ENCODE data around the gene EHD3. TPM values are rescaled to one million over a fixed set of nuclear protein-coding genes. Genes with fewer than 3 reads are reported as not detected.

The EHD3 gene
- total RNA-seq, 1 donor from 2014 or later, result 3.9 TPM

- Histone ChIP-seq H4K20me1 (ENCODE audit: low read depth) (peaks cover 6% of the 10 kb centered on the region), H3K4me2 (no peak overlapping the region), H3K4me3 (no peak overlapping the region), H3K9me3 (ENCODE audit: low read depth) (no peaks in the 10 kb centered on the region), H2AFZ (replicated peaks) (no peak overlapping the region), H3F3A (ENCODE audit: low read depth) (no peaks in the 10 kb centered on the region), H3K79me2 (ENCODE audit: low read depth) (peaks cover 5% of the 10 kb centered on the region), H3K4me1 (peaks cover 6% of the 10 kb centered on the region), H3K27me3 (peaks cover 9% of the 10 kb centered on the region), H3K27ac (no peak overlapping the region), H3K9ac (no peak overlapping the region), H3K36me3 (no peaks in the 10 kb centered on the region)
- Mint-ChIP-seq H3K4me1 (peaks cover 17% of the 10 kb centered on the region), H3K9me3 (no peaks in the 10 kb centered on the region), H3K27me3 (ENCODE audit: insufficient read depth, low read depth) (peaks cover 4% of the 10 kb centered on the region), H3K36me3 (no peaks in the 10 kb centered on the region), H3K27ac (no peak overlapping the region), H3K4me3 (no peak overlapping the region)
- DNase-seq (ENCODE audit: low spot score), result no peak
- TF ChIP-seq EZH2phosphoT487 (IDR thresholded peaks at IDR 0.05) (no peak), EZH2 (IDR thresholded peaks at IDR 0.05) (no peak), CTCF (IDR thresholded peaks at IDR 0.05) (no peak)
Observed at GRCh38 chr2:31238906-31239592, 5.1 kb downstream of the EHD3 start.

GRCh38 chr2:31239593-31240177, 5.7 kb downstream of the EHD3 start:
- H3K79me2 ChIP-seq (ENCODE audit: low read depth), result peaks cover 5% of the 10 kb centered on the region
- H3K36me3 ChIP-seq, result no peaks in the 10 kb centered on the region
- H2AFZ ChIP-seq (replicated peaks), result no peak overlapping the region
- Mint-ChIP-seq H3K27me3 (ENCODE audit: insufficient read depth, low read depth) (peaks cover 4% of the 10 kb centered on the region), H3K36me3 (no peaks in the 10 kb centered on the region), H3K4me3 (no peak overlapping the region), H3K4me1 (peaks cover 16% of the 10 kb centered on the region), H3K27ac (no peak overlapping the region), H3K9me3 (no peaks in the 10 kb centered on the region)
- peaks cover 6% of the 10 kb centered on the region for H4K20me1 ChIP-seq (ENCODE audit: low read depth)
- H3K9me3 ChIP-seq (ENCODE audit: low read depth), result no peaks in the 10 kb centered on the region
- no peak for DNase-seq (ENCODE audit: low spot score)
- no peak overlapping the region for H3K4me2 ChIP-seq
- H3K27me3 ChIP-seq, result peaks cover 7% of the 10 kb centered on the region
- H3K27ac ChIP-seq, result no peak overlapping the region
- H3F3A ChIP-seq (ENCODE audit: low read depth), result no peaks in the 10 kb centered on the region
- no peak overlapping the region for H3K9ac ChIP-seq
- TF ChIP-seq EZH2phosphoT487 (IDR thresholded peaks at IDR 0.05) (no peak), EZH2 (IDR thresholded peaks at IDR 0.05) (no peak), CTCF (IDR thresholded peaks at IDR 0.05) (no peak)
- H3K4me3 ChIP-seq, result no peak overlapping the region
- H3K4me1 ChIP-seq, result peaks cover 5% of the 10 kb centered on the region

GRCh38 chr2:31240381-31241365, 6.7 kb downstream of the EHD3 start:
- no peak overlapping the region for H3K4me2 ChIP-seq
- H3K9me3 Mint-ChIP-seq, result no peaks in the 10 kb centered on the region
- TF ChIP-seq EZH2phosphoT487 (IDR thresholded peaks at IDR 0.05), result no peak
- TF ChIP-seq CTCF (IDR thresholded peaks at IDR 0.05), result no peak
- TF ChIP-seq EZH2 (IDR thresholded peaks at IDR 0.05), result no peak
- H4K20me1 ChIP-seq (ENCODE audit: low read depth), result peaks cover 5% of the 10 kb centered on the region
- H3K27me3 ChIP-seq, result no peaks in the 10 kb centered on the region
- H3K9me3 ChIP-seq (ENCODE audit: low read depth), result no peaks in the 10 kb centered on the region
- H3K4me3 ChIP-seq, result no peak overlapping the region
- no peaks in the 10 kb centered on the region for H3F3A ChIP-seq (ENCODE audit: low read depth)
- no peaks in the 10 kb centered on the region for H3K36me3 ChIP-seq
- peaks cover 5% of the 10 kb centered on the region for H3K79me2 ChIP-seq (ENCODE audit: low read depth)
- peak overlapping the region; percentile 50 for H3K27ac Mint-ChIP-seq
- H3K27ac ChIP-seq, result no peak overlapping the region
- no peak overlapping the region for H3K4me3 Mint-ChIP-seq
- no peak overlapping the region for H2AFZ ChIP-seq (replicated peaks)
- H3K27me3 Mint-ChIP-seq (ENCODE audit: insufficient read depth, low read depth), result peaks cover 2% of the 10 kb centered on the region
- no peaks in the 10 kb centered on the region for H3K36me3 Mint-ChIP-seq
- H3K9ac ChIP-seq, result no peak overlapping the region
- no peak for DNase-seq (ENCODE audit: low spot score)
- H3K4me1 Mint-ChIP-seq, result peaks cover 6% of the 10 kb centered on the region
- H3K4me1 ChIP-seq, result no peaks in the 10 kb centered on the region
